Kidney epithelial cell (primary cell): ENCODE measurements around the gene CANT1. TPM values are rescaled to one million over a fixed set of nuclear protein-coding genes. Genes with fewer than 3 reads are reported as not detected.

Experiments used
- DNase-seq: peaks from one replicate; pipeline ENCODE4 v3.0.0-alpha.2; 2010; ENCODE audit warnings: low read depth
- H3K27me3 ChIP-seq: 2 replicates; pipeline ENCODE4 v1.6.0; 2011; ENCODE audit warnings: low read length; ENCODE audit not compliant: control insufficient read depth, insufficient read depth
- H3K36me3 ChIP-seq: 2 replicates; pipeline ENCODE4 v1.5.1; 2011; ENCODE audit warnings: low read length; ENCODE audit not compliant: control insufficient read depth, insufficient read depth
- H3K4me3 ChIP-seq: 2 replicates; pipeline ENCODE4 v1.5.1; 2011; ENCODE audit warnings: low read depth, mild to moderate bottlenecking, control low read depth, low read length
- total RNA-seq: library from RNA; depleted of rRNA; stranded (reverse); fragments of >200 nt; gene quantifications from 2 replicates; pipeline ENCODE4 v1.2.3, GENCODE V29; 2015
- TF ChIP-seq, protein P1 (sequence below): IDR thresholded peaks from 2 replicates; pipeline ENCODE4 v1.5.1; 2011; ENCODE audit warnings: mild to moderate bottlenecking, moderate library complexity, low read length, control low read depth, inconsistent platforms; ENCODE audit not compliant: insufficient read depth, poor library complexity, severe bottlenecking

CANT1 gene
- total RNA-seq, 1 donor from 2014 or later, result 54.6 TPM

DNA sequence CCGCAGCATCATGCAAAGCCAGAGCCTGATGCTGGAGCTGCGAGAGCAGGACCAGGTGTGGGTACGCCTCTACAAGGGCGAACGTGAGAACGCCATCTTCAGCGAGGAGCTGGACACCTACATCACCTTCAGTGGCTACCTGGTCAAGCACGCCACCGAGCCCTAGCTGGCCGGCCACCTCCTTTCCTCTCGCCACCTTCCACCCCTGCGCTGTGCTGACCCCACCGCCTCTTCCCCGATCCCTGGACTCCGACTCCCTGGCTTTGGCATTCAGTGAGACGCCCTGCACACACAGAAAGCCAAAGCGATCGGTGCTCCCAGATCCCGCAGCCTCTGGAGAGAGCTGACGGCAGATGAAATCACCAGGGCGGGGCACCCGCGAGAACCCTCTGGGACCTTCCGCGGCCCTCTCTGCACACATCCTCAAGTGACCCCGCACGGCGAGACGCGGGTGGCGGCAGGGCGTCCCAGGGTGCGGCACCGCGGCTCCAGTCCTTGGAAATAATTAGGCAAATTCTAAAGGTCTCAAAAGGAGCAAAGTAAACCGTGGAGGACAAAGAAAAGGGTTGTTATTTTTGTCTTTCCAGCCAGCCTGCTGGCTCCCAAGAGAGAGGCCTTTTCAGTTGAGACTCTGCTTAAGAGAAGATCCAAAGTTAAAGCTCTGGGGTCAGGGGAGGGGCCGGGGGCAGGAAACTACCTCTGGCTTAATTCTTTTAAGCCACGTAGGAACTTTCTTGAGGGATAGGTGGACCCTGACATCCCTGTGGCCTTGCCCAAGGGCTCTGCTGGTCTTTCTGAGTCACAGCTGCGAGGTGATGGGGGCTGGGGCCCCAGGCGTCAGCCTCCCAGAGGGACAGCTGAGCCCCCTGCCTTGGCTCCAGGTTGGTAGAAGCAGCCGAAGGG lies 38.6 kb upstream of the CANT1 start:
- Histone ChIP-seq H3K4me3 (no peak overlapping the region), H3K27me3 (peaks cover 9% of the 10 kb centered on the region), H3K36me3 (no peaks in the 10 kb centered on the region)
- TF ChIP-seq, protein P1, sequence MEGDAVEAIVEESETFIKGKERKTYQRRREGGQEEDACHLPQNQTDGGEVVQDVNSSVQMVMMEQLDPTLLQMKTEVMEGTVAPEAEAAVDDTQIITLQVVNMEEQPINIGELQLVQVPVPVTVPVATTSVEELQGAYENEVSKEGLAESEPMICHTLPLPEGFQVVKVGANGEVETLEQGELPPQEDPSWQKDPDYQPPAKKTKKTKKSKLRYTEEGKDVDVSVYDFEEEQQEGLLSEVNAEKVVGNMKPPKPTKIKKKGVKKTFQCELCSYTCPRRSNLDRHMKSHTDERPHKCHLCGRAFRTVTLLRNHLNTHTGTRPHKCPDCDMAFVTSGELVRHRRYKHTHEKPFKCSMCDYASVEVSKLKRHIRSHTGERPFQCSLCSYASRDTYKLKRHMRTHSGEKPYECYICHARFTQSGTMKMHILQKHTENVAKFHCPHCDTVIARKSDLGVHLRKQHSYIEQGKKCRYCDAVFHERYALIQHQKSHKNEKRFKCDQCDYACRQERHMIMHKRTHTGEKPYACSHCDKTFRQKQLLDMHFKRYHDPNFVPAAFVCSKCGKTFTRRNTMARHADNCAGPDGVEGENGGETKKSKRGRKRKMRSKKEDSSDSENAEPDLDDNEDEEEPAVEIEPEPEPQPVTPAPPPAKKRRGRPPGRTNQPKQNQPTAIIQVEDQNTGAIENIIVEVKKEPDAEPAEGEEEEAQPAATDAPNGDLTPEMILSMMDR, result no peak
- DNase-seq, result no peak

DNA sequence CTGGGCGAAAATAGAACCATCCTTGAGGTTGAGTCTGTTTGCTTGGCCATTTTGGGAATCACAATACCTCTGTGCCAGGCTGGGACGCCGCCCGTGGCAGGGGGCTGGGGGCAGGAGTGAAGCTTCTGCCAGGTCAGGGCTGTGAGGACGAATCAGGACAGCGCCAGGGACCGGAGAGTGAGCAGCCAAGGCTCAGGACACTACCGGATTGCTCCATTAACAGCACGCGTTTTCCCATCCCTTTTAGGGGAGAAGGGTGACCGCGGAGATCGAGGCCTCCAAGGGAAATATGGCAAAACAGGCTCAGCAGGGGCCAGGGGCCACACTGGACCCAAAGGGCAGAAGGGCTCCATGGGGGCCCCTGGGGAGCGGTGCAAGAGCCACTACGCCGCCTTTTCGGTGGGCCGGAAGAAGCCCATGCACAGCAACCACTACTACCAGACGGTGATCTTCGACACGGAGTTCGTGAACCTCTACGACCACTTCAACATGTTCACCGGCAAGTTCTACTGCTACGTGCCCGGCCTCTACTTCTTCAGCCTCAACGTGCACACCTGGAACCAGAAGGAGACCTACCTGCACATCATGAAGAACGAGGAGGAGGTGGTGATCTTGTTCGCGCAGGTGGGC lies 37.8 kb upstream of the CANT1 start:
- H3K36me3 ChIP-seq, result no peaks in the 10 kb centered on the region
- H3K4me3 ChIP-seq, result no peak overlapping the region
- no peak for DNase-seq
- peaks cover 9% of the 10 kb centered on the region for H3K27me3 ChIP-seq
- TF ChIP-seq, protein P1, result no peak

DNA sequence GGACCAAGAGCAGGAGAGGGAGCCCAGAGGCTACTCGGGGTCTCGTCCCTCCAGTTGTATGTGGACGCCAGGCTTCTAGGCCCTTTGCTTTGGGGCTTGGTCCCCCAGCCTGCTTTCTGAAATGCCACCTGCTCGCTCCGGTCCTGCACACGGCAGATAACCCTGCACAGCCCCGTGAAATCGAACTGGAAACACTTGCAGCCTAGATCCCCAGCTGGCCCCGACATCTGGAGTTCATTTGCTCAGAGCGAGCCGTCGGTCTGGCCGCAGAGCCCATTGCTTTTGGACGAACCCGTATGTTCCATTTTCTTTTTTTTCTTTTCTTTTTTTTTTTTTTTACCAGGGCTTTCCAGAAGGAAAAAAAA lies 37.3 kb upstream of the CANT1 start:
- Histone ChIP-seq H3K36me3 (no peaks in the 10 kb centered on the region), H3K4me3 (no peak overlapping the region), H3K27me3 (peaks cover 9% of the 10 kb centered on the region)
- DNase-seq, result no peak
- TF ChIP-seq, protein P1, result no peak

DNA sequence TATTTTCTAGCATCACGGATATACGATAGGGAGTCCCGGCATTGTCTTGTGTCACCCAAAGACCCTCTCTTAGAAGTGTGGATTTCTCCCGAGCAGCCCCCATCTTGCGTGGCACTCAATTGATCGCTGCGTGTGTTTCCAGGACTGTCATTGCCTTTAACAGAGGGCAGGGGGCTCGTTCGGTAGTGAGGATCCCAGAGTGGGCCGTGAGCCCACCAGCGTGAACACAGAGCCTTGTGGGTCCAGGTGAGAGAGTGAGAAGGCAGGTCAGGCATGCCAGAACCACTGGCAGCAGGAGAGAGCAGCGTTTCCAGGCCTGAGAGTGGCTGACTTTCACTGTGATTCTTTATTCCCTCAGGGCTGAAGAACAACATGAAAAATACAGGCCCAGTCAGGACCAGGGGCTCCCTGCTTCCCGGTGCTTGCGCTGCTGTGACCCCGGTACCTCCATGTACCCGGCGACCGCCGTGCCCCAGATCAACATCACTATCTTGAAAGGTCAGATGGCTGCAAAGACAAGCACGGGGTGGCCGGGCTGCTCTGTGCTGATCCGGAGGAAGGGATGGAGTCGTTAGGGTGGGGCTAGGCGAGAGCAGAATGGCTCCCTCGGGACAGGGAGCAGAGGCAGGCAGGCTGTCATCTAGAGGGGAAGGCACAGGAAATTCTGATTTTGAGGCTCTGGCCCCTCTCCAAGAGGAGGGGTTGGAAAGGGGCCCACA lies 36.8 kb upstream of the CANT1 start:
- Histone ChIP-seq H3K4me3 (no peak overlapping the region), H3K36me3 (no peaks in the 10 kb centered on the region), H3K27me3 (peaks cover 9% of the 10 kb centered on the region)
- DNase-seq, result no peak
- TF ChIP-seq, protein P1, result no peak

DNA sequence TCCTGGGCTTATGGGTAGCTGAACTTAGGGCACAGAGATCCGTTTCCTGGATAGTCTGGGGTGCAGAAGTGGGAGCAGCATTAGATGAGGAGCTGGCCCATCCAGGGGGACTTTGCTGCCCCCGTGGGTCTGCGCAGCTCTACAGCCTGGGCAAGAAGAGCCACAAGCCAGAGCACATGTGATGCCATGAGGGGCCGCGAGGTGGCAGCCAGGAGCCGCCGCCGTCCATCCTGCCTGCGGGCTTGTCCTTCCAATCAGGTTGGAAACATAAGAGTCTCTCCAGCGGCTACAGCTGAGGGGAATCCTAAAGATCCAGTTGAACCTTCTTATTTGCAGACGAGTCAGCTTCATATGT lies 36.3 kb upstream of the CANT1 start:
- H3K36me3 ChIP-seq, result no peaks in the 10 kb centered on the region
- DNase-seq, result no peak
- TF ChIP-seq, protein P1, result peak; percentile 96
- H3K4me3 ChIP-seq, result no peak overlapping the region
- peaks cover 9% of the 10 kb centered on the region for H3K27me3 ChIP-seq
